ENCODE measurements around the gene NKAIN4.

NKAIN4 gene

DNA sequence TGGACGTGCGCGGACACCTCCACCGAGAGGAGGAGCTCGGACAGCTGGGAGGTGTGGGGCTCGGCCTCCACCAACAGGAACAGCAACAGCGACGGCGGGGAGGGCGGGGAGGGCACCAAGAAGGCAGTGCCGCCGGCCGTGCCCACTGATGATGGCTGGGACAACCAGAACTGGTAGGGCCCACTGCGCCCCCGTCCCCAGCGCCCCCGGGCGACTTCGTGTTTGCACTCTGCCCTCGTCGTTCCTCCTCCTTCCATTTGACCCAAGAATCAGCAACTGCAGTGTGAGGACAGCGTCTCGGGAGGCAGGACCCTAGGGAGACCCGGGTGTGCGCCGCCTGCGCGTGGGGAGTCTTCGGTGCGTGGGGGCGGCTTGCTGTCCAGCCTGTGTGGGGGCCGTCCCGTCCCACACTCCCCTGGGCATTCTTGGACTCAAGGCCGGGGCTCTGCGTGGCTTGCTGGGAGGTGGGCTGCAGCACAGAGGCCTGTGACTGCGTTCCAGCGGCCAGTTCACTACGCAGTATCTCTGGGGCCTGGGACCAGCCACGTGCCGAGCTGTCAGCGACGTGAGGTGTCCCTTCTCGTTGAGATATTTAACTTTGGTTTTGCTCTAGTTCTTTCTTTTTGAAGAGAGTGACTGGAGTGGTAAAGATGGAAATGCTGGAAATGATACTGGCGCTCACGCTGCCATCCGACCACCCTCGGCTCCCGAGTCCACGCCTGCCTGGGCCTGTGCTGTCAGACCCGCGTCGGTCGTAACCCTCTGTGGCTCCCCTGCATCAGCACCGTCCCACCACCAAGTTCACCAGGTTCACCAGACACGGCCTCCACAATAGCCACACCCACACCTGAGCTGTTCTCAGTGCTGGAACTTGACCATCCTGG lies 33.7 kb upstream of the NKAIN4 start:
- DNase-seq, result no peak

DNA sequence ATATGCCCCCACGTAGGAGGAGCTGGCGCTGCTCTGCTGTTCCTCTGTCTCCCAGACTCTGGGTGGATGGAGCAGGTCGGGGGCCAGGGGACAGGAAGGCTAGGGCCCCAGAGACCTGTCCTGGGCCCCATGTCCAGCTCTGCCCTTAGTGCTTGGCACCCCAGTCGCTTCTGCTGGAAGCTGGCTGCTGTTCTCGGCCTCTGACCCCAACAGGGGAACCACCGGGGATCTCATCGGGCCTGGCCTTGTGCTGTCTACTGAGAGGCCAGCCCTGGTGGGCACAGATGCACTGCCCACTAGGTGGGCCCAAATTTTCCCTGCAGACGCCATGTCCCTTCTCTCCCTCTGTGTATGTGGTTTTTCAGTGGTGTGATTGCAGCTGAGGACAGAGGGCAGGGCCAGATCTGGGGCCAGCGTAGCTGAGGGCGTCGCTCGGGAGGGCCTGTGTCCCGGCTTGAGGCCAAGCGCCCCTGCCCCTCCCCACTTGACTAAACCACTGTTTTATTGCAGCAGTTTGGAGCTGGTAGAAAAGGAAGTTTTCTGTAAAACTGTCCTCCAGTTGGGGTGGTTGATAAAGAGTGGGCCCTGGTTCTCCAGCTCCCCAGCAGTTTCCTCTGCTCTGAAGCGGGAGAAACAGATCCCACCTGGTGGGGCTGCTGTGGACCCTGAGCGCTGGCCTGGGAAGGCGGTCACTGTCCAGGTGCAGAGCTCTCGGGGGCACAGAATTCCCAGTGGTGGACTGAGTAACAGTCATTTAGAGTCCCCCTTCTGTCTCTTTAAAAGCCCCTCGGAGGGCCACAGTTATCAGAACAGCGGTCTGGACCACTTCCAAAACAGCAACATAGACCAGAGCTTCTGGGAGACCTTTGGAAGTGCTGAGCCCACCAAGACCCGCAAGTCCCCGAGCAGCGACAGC lies 32.8 kb upstream of the NKAIN4 start:
- no peak for DNase-seq

DNA sequence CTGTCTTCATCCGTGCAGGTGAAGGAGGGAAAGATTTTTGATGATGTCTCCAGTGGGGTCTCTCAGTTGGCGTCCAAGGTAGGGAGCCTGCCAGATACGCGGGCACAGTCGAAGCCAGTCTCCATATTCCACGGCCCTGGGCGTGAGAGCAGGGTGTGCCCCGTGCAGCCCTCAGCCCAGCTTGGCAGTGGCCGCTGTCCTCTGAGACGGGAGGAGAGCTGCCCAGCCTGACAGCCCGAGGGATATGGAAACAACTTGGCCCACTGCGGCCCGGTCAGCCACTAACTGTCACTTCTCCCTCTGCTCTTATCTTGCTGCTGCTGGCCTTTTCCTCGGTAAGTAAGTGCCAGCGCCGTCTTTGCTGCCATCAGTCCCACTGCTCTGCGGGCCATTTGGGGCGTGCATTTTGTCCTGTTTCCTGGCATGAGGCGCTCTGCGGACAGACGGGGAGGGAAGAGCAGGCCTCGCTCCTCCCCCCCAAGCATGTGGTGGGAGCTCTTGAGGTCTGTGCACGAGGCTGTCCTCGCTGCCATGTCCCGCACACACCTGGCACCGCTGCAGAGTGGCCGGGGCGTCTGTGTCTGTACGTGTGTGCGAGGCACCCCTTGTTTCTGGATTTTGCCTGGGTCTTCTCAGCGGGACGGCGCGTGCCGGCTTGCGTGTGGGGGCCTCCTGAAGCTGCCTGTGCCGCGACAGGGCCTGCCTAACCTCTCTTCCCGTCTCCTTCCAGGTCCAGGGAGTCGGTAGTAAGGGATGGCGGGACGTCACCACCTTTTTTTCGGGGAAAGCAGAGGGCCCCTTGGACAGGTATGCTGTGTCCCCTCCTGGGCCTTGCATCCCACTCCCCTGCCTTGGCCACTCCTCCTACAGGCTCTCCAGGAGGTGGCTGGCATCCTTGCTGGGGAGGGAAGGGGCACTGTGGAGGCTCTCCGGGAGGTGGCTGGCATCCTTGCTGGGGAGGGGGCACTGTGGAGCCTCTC lies 31.7 kb upstream of the NKAIN4 start:
- DNase-seq, result no peak

DNA sequence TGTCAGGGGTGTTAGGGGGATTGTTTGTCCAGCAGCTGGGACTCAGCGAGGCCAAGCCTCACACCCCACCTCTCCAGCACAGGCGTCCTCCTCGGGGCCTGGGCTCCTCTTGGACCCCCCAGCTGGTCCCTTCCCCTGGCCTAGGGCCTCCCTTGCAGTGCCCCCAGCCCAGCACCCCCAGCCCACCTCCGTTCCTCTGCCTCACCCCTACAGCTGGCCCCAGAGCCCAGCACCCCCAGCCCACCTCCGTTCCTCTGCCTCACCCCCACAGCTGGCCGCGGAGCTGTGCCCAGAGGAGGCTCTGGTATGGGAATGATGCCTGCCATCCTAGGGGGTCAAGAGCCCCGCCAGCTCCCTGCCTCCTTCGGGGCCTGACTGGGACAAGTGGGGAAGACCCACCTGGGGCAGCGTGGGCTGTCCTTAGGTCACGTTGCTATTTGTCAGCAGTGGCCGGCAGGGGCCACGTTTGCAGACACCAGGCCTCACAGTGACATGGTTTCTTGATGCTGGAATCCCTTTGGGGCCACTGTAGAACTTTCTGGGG lies 30.8 kb upstream of the NKAIN4 start:
- no peak for DNase-seq

DNA sequence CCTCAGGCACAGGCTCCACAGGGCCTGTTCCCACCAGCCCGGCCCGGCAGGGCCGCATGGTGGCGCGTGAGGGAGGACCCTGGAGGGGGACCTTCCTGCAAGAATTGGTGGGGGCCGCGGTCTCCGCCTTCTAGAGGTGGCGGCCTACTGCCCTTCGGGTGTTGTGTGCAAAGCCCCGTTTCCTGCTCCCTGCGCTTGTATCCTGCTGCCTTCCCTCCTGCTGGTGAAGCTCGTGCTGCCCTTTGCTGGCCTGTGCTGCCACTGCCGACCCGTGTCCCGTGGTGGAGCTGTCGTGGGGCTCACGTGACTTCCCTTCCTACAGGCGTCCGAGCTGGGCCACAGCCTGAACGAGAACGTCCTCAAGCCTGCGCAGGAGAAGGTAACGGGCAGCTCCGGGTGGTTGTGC lies 30.3 kb upstream of the NKAIN4 start:
- no peak for DNase-seq

DNA sequence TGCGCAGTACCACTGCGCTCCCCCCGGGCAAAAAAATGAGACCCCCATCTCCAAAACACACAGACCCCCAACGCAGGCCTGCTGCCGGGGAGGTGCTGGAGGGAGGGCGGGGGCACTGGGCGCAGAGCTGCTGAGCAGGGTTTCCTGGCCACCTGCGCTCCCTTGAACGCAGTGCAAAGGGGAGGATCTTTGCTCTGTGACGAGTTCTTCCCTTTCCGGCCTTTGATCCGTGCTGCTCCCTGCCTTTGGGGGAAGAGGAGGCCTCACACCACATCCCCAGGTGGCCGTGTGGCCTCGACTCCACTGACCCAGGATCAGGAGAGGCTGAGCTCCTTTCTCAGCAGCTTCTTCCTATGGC lies 29.8 kb upstream of the NKAIN4 start:
- DNase-seq, result no peak

DNA sequence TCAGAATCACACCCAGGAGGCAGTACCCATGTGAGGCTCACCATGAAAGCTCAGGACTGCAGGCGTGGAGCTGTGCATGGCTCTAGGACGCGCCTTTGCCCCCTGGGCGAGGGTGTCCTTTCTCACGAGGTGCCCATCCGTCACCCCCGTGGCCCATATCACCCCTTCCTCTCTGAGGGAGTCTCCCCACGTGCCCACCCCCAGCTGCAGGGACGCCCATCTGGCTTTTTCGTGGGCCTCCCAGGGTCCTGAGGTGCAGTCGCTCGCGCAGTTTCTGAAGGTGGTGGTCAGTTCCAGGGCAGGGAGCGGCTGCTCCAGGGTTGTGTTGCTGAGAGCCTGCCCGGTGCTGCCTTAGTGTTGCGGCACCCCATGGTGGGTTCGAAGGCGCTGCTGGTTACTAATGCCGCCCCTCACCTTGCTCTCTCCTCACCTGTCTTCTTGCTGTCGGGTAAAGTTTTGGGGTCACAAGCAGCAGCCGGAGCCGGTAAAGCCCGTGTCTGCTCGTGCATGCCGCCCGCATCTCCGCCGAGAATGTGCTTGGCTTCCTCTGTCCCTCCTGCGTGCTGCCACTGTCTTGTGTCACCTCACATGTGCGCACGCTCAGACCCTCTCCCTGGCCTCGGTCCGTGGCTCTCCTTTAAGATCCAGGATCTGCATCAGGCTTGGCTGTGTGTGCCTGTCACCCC lies 29.3 kb upstream of the NKAIN4 start:
- no peak for DNase-seq

DNA sequence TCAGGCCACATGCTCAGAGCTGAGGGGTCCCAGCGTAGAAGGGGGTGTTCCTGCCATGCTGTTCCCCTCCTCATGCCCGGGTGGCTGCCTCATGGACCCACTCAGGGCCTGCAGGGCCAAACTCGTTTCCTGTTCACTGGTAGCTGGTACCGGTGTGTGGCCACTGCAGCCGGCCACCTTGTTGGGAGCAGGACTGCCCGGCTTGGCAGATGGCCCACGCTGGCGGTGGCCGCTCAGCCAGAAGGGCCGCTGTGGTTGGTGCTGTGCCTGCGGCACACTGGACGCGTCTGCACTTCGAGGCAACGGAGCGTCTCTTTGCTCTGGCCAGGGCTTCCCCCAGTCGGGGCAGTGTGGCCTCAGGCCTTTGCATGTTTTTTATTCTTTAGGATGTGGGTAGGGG lies 28.7 kb upstream of the NKAIN4 start:
- DNase-seq, result no peak

DNA sequence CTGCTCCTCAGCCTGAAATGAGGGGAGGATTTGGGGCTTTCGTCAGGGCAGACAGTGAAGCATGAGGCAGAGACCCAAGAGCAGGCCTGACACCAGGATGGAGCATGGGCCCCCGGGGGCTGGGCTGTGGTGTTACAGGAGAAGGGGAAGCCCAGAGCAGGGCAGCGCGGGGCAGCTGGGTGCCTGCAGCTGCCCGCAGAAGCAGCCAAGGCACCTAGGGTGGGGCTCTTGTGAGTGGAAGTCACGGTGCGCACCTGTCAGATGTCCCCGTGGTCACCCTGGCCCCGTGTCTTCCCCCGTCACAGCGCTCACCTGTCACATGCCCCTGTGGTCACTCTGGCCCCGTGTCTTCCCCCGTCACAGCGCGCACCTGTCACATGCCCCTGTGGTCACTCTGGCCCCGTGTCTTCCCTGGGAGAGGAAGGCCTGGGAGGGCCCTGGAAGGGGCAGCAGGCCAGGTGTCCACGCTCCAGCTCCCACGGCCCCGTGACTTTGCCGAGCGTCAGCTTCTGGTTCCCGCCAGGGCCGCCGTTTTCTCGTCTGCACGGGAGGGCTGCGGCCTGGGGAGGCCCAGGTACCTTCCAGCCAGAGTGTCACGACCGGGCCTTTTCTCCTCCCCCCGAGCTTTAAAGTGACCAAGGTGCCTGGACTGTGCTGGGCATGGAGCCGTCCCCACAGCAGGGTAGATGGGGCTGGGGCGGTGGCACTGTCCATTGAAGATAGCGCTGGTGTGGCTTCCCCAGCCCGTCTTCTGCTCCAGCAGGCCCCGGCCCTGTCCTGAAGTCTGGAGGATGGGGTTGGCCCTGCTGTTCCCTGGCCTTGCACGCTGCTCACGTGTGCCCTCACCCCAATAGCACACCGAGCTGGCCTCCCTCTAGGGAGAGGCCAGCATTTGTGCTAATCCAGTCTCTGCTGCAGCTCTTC lies 27.7 kb upstream of the NKAIN4 start:
- no peak for DNase-seq

DNA sequence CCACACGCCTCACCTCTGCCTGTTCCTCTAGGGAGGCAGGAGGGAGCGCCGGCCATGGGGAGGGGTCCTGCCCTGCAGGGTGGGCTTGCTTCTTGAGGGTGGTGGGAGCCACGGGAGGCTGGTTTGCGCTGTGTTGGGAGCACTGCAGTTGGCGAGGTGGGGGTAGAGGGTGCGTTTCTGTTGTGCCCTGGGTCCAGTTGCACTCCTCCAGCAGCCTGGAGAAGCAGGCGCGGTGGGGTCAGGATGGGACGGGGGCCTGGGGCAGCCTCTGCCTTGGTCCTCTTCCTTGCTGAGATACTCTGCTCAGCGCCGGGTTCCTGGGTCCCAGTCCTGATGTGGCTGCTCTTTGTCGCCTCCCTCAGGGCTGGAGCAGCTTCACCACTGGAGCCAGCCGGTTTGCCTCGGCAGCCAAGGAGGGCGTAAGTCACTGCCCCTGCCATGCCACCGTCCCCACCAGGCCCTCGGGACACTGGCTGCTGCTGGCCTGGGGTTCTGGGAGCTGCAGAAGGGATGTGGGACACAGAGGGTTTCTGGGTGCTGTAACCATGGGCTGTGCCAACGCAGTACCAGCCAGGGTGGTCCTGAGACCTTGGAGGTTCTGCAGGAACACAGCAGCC lies 26.8 kb upstream of the NKAIN4 start:
- no peak for DNase-seq

DNA sequence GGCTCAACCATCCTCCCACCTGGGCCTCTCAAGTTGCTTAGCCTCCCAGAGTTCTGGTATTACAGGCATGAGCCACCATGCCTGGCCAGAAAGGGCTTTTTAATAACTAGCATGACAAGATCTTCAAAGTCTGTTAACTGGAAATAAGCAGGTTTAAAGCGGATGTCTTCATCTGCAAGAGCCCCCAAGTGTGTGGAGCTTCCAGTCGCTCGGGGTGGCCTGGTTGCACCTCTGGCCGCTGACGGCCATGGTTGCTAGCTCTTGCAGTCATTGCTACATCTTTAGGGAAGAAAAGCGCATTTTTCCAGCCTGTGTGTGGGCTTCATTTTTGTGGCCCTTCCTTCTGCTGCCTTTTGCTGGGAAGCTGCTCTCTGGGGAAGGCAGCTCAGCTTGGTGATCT lies 26.1 kb upstream of the NKAIN4 start:
- no peak for DNase-seq

DNA sequence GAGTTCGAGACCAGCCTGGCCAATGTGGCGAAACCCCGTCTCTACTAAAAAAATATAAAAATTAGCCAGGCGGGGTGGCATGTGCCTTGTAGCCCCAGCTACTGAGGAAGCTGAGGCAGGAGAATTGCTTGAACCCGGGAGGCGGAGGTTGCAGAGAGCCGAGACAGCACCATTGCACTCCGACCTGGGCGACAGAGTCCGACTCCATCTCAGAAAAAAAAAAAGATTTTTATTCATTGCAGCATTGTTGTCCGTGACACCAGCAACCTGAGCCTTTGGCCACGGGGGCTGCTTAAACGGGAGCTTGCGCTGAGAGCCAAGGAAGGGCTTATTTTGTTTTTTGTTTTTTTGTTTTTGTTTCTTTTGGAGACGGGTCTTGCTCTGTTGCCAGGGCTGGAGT lies 25.7 kb upstream of the NKAIN4 start:
- DNase-seq, result no peak

DNA sequence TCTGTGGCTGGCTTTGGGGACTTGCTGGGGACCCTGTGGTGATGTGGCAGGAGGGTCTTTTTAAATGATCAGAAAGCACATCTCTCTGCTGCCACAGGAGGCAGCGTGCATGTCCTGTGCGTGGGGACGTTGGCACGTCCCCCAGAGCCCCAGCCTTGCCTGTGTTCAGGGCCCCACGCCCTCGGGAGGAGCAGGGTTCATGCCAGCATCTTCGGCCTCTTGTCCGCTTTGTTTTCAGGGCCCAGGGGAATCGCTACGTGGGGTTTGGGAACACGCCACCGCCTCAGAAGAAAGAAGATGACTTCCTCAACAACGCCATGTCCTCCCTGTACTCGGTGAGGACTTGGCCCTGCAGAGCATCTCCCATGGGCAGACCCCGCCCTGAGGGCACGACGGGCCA lies 24.4 kb upstream of the NKAIN4 start:
- DNase-seq, result no peak

DNA sequence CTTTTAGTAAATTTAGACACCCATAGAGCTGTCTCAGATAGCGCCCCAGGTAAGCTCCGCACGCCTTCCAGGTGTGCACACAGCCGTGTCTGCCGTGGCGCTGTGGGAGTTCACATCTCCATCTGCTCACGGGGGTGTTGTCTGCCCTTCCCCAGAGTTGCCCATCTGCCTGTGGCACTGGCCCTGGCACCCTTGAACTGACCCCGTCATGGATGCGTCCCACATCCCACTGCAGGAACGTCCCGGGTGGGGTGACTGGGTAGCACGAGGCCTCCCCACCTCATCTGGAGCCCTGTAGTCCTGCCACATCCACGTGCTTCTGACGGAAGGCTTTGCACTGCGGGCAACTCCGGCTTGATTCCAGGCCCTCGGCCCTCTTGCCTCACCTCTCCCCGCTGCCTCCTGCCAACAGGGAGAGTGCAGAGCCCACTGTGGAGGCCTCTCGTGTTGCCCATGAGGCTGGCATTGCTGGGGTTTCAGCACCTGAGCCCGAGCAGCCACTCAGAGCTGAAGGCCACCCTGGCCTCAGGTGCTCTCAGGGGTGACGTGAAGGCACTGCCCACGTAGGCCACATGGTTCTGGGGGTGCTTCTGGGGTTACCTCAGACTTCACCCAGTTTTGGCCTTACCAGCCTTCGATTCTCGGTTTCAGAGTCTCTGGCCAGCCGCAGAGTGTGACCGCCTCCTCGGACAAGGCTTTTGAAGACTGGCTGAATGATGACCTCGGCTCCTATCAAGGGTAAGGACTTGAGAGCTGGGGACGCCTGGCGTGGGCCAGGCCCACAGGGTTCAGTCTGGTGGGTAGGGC lies 23.4 kb upstream of the NKAIN4 start:
- no peak for DNase-seq

DNA sequence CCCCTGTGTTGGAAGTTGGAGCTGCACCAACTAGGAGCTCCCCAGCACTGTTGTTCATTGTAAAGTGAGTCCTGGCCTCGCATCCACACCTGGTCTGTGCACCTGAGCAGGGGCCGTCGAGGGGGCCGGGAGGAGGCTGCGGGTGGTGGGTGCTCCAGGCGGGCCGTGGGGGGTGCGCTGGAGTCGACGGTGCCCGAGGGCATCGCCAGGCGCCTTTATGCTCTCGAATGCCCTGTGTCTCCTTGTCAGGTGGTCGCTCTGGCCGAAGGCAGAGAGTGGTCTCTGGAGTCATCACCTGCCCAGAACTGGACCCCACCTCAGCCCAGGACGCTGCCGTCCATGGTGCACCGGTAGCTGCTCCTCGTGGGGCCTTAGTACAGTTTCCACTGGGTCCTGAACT lies 22.7 kb upstream of the NKAIN4 start:
- DNase-seq, result no peak

DNA sequence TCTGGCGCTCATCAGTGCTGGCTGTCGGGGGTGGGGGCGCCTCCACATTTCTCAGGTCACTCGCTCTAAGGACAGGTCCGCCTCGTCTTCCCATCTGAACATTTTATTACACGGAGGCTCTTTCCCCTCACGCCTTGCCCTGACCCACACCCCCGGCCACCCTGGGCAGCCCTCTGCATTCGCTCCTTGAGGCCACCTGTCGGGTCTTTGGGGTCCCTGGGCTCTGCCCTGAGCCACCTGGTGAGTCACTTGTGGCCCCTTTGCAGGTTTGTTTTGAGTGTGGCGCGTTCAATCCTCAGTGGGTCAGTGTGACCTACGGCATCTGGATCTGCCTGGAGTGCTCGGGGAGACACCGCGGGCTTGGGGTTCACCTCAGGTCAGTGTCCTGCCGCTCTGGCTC lies 21.6 kb upstream of the NKAIN4 start:
- DNase-seq, result no peak

DNA sequence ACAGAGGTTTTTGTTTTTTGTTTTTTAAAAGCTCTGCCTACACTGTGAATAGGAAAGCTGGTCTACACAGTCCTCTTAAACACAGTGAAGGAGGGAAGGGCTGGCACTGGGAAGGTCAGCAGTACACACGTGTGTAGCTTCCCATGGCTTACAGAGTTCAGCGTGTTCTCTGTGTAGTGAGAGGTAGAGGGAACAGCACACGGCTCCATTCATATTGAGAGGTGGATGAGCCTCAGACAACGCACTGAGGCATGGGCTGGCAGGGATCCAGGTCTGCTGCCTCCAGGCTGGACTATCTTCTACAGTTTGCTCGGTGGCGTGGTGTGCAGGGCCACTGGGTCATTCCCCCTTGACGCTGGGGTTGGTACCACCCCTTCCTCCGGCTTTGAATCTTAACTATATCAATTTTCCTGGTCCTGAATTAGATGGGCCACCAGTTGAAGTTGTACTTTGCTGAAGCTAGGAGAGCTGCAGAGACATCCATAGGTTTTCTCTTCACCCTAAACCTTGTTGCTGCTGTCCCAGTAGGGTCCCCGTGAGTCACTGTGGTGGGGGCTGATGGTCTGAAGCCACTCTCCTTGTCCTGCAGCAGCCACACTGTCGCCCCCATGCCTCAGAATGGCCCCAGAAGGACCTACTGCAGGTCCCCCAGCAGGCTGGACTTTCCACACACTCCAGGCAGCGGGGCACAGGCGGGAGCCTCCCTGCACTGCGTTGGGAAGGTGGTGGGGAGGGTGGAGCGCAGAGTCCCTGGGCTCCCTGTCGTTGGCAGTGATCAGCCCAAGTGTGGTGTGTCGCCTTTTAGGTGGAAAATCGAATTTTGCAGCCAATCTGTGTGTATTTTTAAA lies 20.3 kb upstream of the NKAIN4 start:
- no peak for DNase-seq

DNA sequence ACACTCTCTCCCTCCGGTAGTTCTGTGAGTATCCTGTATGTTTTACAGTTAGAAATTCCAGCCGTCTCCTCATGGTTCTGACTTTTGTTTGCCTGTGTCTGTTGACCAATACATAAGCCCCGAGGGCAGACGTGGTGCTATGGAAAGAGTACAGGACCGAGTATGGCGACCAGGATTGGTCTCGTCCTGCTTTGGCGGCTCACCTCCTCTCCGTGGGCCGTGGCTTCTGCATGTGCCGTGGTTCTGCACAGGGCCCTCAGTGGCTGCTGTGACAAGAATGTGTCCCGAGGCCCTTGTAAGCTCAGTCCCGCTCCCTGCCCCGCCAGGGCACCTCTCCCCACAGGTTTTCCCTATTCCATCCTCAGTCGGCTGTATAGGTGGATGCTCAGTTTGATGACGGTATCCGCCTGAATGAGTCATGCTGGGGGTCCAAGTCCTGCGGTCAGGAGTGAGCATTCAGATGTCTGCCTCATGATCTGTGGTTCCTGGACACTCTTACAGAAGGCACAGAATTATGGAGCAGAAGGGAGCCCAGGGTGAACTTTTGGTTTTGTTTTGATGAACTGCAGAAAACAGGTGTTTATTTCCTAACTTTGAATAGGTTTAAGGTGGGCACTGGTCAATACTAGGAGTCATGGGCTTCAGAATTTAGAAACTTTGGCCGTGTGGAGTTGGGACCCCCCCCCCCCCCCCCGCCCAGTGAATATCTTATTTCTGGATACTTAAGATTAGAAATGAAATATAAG lies 19.5 kb upstream of the NKAIN4 start:
- peak; percentile 44 for DNase-seq
